Measurements from ENCODE around the gene ANKRD11.

Gene ANKRD11

DNA sequence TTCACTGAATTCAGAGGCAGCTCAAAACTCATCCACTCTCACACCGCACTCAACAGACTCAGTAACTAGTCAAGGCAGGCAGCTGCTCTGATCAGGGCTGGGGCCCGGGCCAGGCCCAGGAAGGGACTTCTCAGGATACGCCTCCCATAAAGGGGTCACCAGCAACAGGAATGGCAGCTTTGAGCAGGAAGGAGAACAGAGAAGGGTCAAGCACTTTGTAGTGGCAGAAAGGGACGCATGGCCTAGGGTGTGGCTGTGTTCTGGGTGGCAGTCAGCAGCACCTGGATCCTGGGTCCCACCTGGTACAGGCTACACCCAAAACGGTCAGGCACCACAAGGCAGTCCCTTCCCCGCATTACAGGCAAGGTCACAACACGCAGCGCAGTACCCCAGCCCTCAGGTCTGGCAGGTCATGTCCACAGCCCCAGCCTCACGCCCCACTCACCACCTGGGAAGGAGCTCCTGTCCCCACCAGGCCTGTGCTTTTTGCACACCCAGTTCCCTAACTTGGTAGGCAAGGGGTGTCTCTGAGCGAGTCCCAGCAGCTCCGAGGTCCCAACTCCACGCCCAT lies 173.2 kb downstream of the ANKRD11 start:
- H3K4me3 ChIP-seq (ENCODE audit: low read depth, low read length), result no peak overlapping the region
- TF ChIP-seq, protein P1, sequence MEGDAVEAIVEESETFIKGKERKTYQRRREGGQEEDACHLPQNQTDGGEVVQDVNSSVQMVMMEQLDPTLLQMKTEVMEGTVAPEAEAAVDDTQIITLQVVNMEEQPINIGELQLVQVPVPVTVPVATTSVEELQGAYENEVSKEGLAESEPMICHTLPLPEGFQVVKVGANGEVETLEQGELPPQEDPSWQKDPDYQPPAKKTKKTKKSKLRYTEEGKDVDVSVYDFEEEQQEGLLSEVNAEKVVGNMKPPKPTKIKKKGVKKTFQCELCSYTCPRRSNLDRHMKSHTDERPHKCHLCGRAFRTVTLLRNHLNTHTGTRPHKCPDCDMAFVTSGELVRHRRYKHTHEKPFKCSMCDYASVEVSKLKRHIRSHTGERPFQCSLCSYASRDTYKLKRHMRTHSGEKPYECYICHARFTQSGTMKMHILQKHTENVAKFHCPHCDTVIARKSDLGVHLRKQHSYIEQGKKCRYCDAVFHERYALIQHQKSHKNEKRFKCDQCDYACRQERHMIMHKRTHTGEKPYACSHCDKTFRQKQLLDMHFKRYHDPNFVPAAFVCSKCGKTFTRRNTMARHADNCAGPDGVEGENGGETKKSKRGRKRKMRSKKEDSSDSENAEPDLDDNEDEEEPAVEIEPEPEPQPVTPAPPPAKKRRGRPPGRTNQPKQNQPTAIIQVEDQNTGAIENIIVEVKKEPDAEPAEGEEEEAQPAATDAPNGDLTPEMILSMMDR (IDR thresholded peaks at IDR 0.05; ENCODE audit: low read depth, low read length, missing control alignments), result no peak
- DNase-seq (ENCODE audit: low read depth), result no peak

DNA sequence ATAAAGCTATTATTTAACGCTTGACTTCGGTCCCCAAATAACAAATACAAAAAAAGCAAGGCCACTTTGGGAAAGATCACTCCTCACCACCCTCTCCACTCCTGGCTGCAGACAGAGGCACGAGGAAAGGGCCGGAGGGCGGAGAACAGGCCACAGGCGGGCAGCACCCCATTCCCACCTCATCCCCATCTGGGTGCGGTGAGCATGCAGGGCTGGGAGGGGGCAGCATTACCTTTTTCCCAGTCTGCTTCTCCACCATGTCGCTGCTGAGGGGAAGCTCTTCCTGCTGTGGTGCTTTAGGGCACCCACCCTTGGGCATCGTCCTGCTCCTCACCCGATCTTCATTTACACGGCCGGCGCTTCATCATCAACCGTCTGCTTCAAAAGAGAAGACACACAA lies 173.7 kb downstream of the ANKRD11 start:
- DNase-seq (ENCODE audit: low read depth), result no peak
- no peak overlapping the region for H3K4me3 ChIP-seq (ENCODE audit: low read depth, low read length)
- TF ChIP-seq, protein P1 (IDR thresholded peaks at IDR 0.05; ENCODE audit: low read depth, low read length, missing control alignments), result no peak

DNA sequence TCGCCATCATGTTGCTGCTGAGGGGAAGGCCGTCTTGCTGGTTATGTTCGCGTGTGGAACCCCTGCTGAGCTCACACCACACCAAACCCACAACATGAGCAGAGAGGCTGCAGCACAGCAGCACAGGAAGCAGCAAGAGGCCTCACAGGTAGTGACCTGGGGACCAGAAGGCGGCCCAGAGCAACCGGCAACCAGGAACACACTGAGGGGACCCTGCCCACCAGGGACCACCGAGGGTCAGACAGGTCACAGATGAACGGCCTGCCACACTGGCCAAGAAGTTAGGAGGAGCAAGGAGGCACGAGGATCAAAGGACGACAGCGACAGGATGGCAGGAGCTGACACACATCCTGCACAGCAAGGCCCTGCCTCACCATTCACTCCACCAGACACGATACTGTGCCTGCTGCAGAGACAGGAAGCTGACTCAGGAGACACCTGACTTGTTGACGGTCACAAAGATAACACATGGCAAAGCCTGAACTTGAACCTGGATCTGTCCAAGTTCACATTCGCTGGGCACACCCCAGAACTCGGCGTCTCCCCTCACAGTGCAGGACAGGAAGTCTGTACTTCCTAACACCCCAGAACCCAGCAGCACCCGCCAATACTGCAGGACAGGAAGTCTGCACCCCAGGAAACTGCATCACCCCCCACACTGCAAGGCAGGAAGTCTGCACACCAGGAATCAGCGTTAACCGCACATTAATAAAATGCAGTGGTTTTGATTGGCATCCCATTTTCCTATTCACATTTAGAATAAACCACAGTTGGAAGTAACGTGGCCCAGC lies 174.4 kb downstream of the ANKRD11 start:
- no peak for DNase-seq (ENCODE audit: low read depth)

DNA sequence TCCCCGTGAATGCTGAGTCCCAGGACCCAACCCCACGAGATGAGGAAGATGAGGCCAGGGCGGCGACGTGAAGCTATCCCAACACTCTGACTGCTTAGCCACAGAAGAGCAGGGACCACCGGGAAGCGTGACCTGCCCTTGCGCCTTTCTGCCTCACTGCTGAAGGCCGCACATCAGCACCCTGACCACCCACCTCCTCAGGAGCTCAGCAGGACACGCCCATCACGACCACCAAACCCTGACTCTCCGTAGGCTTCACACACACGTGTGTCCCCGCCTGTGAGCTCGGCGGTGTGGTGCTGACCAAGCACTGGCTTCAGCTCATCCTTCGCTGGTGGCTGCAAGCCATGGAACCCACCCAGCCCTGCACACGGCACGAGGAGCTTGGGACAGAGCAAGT lies 175.1 kb downstream of the ANKRD11 start:
- DNase-seq (ENCODE audit: low read depth), result no peak
- TF ChIP-seq, protein P1 (IDR thresholded peaks at IDR 0.05; ENCODE audit: low read depth, low read length, missing control alignments), result no peak
- H3K4me3 ChIP-seq (ENCODE audit: low read depth, low read length), result no peak overlapping the region

More for the DNA sequence above, 174.4 kb downstream of the ANKRD11 start:
- H3K4me3 ChIP-seq (ENCODE audit: low read depth, low read length), result no peak overlapping the region
- TF ChIP-seq, protein P1 (IDR thresholded peaks at IDR 0.05; ENCODE audit: low read depth, low read length, missing control alignments), result no peak

DNA sequence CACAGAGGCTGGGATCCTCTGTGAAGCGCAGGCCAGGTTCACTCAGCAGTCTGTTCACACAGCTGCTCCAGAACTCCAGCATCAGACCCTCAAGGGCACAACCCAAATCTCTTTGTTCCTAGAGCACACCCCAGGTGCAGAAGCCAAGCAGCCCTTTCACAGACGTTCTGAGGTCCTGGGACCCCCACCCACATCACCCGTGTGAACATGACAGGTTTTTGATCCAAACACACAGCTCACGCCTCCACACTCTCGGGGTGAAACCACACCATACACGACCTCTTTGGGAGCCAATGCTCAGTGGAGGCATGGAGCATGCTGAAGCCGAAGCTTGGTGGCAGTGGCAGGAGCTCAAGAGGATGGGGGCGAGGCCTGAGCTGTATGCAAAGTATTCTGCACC lies 175.5 kb downstream of the ANKRD11 start:
- H3K4me3 ChIP-seq (ENCODE audit: low read depth, low read length), result no peak overlapping the region
- TF ChIP-seq, protein P1 (IDR thresholded peaks at IDR 0.05; ENCODE audit: low read depth, low read length, missing control alignments), result no peak
- no peak for DNase-seq (ENCODE audit: low read depth)

DNA sequence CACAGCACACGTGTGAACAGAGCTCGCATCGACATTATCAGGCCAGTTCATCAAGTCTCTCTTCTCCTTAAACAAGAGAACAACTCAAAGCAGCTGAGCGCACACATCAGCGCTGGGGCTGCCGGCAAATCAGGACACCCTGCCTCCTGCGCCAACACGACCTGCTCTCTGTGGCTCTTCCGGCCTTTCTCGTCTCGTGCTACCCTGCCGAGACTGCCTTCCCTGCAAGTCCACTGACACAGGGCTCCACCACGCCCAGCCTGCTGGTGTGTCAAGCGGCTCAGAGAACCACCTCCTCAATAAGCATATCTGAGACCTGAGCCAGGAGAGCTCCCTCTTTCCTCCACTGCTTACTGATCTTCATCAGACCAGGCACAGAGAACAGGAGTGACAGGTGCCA lies 176.0 kb downstream of the ANKRD11 start:
- no peak overlapping the region for H3K4me3 ChIP-seq (ENCODE audit: low read depth, low read length)
- no peak for DNase-seq (ENCODE audit: low read depth)
- TF ChIP-seq, protein P1 (IDR thresholded peaks at IDR 0.05; ENCODE audit: low read depth, low read length, missing control alignments), result no peak

Data from GM12864 (cell line).